Fibroblast of pulmonary artery (primary cell): ENCODE results near the gene FRMD4A.
"Not testable (repeated sequence)": the region's sequence is repeated elsewhere in the genome, so short reads cannot be mapped to it uniquely, and the experiment has no call there.

ENCODE experiments used
- DNase-seq: peaks from one replicate; pipeline ENCODE4 v3.0.0-alpha.2; 2010; ENCODE audit warnings: low read depth
- H3K4me3 ChIP-seq: replicated peaks from 2 replicates; pipeline ENCODE4 v1.5.1; 2011; ENCODE audit warnings: low read depth, mild to moderate bottlenecking, control low read depth, low read length, moderate library complexity
- TF ChIP-seq, protein P1 (sequence below): IDR thresholded peaks from 2 replicates; pipeline ENCODE4 v1.5.1; 2011; ENCODE audit warnings: mild to moderate bottlenecking, control low read depth, low read length, inconsistent platforms; ENCODE audit errors: missing control alignments

The FRMD4A gene

DNA sequence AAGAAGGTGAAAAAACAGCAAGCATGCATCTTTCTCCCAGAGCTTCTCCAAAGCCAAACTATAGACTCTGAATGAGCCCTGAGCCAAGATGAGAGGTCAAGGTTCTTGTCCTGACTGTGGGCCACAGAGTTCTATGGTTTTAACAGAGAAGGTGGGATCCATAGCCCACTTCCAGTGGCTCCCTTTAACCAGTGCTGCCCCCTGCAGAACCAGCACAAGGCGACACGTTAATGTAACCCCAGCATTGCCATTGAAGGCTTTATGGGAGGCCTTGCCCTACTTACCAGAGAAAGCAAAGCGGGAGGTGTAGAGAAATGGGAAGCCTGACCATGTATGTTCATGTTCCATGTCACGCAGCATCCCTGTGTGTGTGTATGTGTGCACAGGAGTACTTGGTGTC is 500.3 kb downstream of the FRMD4A start:
- no peak overlapping the region for H3K4me3 ChIP-seq
- no peak for DNase-seq
- TF ChIP-seq, protein P1, sequence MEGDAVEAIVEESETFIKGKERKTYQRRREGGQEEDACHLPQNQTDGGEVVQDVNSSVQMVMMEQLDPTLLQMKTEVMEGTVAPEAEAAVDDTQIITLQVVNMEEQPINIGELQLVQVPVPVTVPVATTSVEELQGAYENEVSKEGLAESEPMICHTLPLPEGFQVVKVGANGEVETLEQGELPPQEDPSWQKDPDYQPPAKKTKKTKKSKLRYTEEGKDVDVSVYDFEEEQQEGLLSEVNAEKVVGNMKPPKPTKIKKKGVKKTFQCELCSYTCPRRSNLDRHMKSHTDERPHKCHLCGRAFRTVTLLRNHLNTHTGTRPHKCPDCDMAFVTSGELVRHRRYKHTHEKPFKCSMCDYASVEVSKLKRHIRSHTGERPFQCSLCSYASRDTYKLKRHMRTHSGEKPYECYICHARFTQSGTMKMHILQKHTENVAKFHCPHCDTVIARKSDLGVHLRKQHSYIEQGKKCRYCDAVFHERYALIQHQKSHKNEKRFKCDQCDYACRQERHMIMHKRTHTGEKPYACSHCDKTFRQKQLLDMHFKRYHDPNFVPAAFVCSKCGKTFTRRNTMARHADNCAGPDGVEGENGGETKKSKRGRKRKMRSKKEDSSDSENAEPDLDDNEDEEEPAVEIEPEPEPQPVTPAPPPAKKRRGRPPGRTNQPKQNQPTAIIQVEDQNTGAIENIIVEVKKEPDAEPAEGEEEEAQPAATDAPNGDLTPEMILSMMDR, result no peak

DNA sequence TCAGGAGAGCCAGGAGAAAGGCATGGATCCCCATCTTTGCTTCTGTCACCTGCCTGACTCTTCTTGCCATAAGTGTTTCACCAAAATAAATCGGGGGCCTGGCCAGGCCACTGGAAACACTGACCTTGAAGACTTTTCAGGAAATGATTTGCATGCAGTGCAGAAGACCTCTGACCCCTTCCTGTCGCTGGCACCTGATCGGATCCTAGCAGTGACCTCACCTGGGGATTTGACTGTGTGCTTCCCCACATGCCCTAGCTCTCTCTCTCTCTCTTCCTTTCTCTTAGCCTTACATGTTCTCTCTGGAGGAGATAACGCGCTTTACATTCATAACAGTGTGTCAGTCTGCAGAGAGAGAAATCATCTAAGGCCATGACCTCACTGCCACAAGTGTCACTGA is 500.9 kb downstream of the FRMD4A start:
- no peak for DNase-seq
- TF ChIP-seq, protein P1, result no peak
- no peak overlapping the region for H3K4me3 ChIP-seq

DNA sequence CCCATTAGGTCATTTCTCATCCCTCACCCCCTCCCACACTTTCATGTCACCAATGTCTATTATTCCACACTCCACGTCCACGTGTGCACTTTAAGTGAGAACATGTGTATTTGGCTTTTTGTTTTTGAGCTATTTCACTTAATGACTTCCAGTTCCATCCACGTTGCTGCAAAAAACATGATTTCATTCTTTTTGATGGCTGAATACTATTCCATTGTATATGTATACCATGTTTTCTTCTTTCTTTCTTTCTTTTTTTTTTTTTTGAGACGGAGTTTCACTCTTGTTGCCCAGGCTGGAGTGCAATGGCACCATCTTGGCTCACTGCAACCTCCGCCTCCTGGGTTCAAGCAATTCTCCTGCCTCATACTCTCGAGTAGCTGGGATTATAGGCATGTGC is 502.4 kb downstream of the FRMD4A start:
- not testable (repeated sequence) for H3K4me3 ChIP-seq, DNase-seq

DNA sequence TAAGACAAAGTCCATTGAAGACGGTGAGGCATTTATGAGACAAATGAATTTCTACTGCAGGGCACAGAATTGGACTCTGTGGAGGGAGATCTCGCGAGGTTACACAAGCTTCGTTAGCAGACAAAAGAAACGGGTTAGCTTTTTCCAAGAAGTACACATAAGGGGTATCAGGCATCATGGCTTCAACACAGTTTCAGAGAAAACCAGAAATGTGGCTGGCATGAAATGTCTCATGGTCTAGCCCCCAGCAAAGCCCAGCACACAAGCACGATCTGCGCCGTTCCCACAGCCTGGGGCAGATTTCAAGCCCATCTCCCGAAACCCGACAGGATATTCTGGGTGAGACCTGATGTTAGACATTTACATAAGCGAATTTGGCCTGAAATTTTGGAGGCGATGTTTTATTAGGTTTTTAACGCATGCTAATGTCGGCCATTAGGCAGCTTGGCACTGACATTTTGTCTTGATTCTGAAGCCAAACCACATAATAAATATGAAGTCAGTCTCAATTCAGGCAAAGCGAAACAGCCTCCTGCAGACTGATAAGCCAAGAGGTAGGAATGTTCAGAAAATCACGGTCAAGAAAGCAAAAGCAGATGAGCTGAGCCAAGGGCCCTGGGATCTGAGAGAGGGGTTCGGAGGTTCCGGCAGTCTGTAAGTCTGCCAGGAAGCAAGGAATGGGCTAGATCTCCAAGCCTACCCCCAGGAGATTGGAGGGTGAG is 503.5 kb downstream of the FRMD4A start:
- TF ChIP-seq, protein P1, result no peak

DNA sequence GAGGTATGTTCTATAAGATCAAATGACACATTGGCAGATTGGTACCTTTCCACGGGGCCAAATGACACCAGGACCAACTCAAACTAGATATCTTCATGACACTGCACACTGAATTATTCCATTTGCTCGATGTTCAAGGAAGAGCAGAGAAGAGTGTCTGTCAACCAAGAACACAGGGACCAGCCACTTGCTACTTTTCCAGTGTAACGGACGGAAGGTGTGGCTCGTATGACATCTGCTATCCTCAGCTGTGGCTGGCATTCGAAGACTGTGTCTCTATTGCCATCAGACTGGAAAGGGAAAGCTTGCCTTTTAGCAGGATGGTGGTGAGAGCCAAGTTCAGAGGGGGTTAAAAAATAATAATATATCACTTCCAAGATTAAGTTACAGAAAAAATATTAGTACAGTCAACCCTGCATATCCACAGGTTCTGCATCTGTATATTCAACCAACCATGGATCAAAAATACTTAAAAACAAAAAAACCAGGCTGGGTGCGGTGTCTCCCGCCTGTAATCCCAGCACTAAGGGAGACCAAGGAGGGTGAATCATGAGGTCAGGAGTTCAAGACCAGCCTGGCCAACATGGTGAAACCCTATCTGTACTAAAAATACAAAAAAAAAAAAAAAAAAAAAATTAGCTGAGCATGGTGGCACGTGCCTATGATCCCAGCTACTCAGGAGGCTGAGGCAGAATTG is 506.9 kb downstream of the FRMD4A start:
- TF ChIP-seq, protein P1, result no peak
- no peak overlapping the region for H3K4me3 ChIP-seq
- no peak for DNase-seq

More for the DNA sequence above, 503.5 kb downstream of the FRMD4A start:
- H3K4me3 ChIP-seq, result no peak overlapping the region
- peak; percentile 39 for DNase-seq

DNA sequence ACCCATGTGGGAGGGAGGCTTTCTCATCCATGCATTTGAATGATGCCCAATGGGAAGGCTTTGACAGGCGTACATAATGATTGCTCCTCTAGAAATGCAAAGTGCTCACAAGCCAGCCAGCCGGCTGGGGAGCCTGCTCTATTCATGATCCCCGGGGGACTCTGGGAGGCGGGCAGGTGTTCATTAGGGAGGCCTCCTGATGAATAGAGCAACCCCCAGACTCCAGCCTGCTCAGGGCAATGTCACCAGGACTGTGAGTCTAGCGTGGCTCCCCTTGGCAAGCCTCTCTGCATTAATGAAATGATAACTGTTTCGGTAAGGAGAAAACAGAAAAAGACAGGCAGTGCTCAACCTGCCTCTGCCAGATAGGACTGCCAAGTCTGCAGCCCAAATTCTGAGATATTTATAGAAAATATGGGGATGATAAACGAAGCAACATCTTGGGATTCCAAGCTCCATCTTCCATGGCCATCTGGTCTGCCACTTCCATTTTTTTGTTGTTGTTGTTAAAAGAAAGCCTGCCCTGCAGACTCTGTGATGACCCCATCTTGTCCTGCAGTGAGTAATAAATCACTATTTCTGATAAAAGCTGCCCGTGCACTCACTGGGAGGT is 507.5 kb downstream of the FRMD4A start:
- DNase-seq, result no peak
- TF ChIP-seq, protein P1, result no peak
- H3K4me3 ChIP-seq, result no peak overlapping the region

DNA sequence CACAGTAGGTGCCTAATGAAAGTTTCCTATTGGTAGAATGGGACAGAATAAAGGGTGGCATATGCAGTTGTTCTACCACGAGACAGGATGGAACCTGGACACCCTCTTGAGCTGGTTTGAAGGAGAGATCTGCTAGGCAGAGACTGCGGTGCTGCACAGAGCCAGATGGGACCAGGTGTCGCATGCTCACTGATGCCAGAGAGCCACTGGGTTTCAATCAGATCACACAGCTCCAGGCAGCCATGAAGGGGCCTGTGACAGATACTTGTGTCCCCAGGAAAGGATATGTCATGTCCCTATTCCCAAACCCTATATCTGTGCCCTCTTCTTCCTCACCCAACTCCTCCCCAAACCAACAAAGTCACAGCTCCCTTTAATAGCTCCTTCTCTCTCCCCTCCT is 508.2 kb downstream of the FRMD4A start:
- TF ChIP-seq, protein P1, result no peak
- DNase-seq, result no peak
- no peak overlapping the region for H3K4me3 ChIP-seq
